Measurements from ENCODE around the gene MAK. TPM values are rescaled to one million over a fixed set of nuclear protein-coding genes. Genes with fewer than 3 reads are reported as not detected.
A peak's percentile ranks its signal among the peaks of the same experiment; 100 is the strongest.
"Not testable (repeated sequence)": the region's sequence is repeated elsewhere in the genome, so short reads cannot be mapped to it uniquely, and the experiment has no call there.

The MAK gene
- total and polyA plus RNA-seq, 4 donors, result 0.02 to 0.26 (median 0.13) TPM

- H3K36me3 ChIP-seq (ENCODE audit: control insufficient read depth in 4 of 4, insufficient read depth in 3 of 4, low read depth in 1 of 4, low read length in 3 of 4), result peaks cover 2 to 32% (median 22%) of the 10 kb centered on the region in 4 donors
- H3K4me3 ChIP-seq (ENCODE audit: low read depth in 1 of 3, low read length in 3 of 3); H3K9me3 ChIP-seq (ENCODE audit: control insufficient read depth in 4 of 4, low read length in 3 of 4); H3K27me3 ChIP-seq (ENCODE audit: control insufficient read depth in 4 of 4, insufficient read depth in 4 of 4, low read length in 3 of 4); H3K9ac ChIP-seq (ENCODE audit: low read depth in 1 of 2, low read length in 2 of 2); DNase-seq (ENCODE audit: low spot score); H3K27ac ChIP-seq (ENCODE audit: low read depth in 1 of 2, low read length in 2 of 2): not testable (repeated sequence)
- WGBS, result 92% methylated on average over 6 of the region's 6 CpGs
- peaks cover 2 to 19% (median 10%) of the 10 kb centered on the region in 4 donors for H3K4me1 ChIP-seq (ENCODE audit: control insufficient read depth in 4 of 4, insufficient read depth in 4 of 4, low read length in 3 of 4)
Measured at GRCh38 chr6:10750568-10750967, 87.8 kb downstream of the MAK start.

- WGBS, result 79% methylated on average over 2 of the region's 2 CpGs
- Histone ChIP-seq H3K4me3 (ENCODE audit: low read depth in 1 of 3, low read length in 3 of 3) (no peak overlapping the region), H3K9ac (ENCODE audit: low read depth in 1 of 2, low read length in 2 of 2) (no peak overlapping the region), H3K27me3 (ENCODE audit: control insufficient read depth in 4 of 4, insufficient read depth in 4 of 4, low read length in 3 of 4) (no peaks in the 10 kb centered on the region), H3K4me1 (ENCODE audit: control insufficient read depth in 4 of 4, insufficient read depth in 4 of 4, low read length in 3 of 4) (peaks cover 2 to 19% (median 10%) of the 10 kb centered on the region in 4 donors), H3K9me3 (ENCODE audit: control insufficient read depth in 4 of 4, low read length in 3 of 4) (no peaks in the 10 kb centered on the region), H3K27ac (ENCODE audit: low read depth in 1 of 2, low read length in 2 of 2) (no peak overlapping the region), H3K36me3 (ENCODE audit: control insufficient read depth in 4 of 4, insufficient read depth in 3 of 4, low read depth in 1 of 4, low read length in 3 of 4) (peaks cover 2 to 26% (median 16%) of the 10 kb centered on the region in 4 donors)
- TF ChIP-seq ZBTB33 (IDR thresholded peaks at IDR 0.05), result no peak
- TF ChIP-seq JUND (IDR thresholded peaks at IDR 0.05), result no peak
- TF ChIP-seq CTCF (IDR thresholded peaks at IDR 0.05; ENCODE audit: low read depth, low read length, missing input control), result no peak
- TF ChIP-seq, protein P1, sequence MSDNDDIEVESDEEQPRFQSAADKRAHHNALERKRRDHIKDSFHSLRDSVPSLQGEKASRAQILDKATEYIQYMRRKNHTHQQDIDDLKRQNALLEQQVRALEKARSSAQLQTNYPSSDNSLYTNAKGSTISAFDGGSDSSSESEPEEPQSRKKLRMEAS (IDR thresholded peaks at IDR 0.05), result no peak
- TF ChIP-seq TAF1 (conservative IDR thresholded peaks at IDR 0.05), result no peak
- no peak for TF ChIP-seq ATF3 (IDR thresholded peaks at IDR 0.05)
- no peak for TF ChIP-seq RAD21 (IDR thresholded peaks at IDR 0.05)
- TF ChIP-seq HNF4A (conservative IDR thresholded peaks at IDR 0.05), result no peak
- TF ChIP-seq FOXA1 (IDR thresholded peaks at IDR 0.05), result no peak
- no peak for TF ChIP-seq HNF4G (IDR thresholded peaks at IDR 0.05)
- no peak for TF ChIP-seq REST (IDR thresholded peaks at IDR 0.05)
- no peak for TF ChIP-seq RXRA (IDR thresholded peaks at IDR 0.05)
- TF ChIP-seq EGR1 (IDR thresholded peaks at IDR 0.05; ENCODE audit: low read depth in 2 of 2), result no peak
- no peak for TF ChIP-seq SP1 (IDR thresholded peaks at IDR 0.05)
- no peak for TF ChIP-seq FOXA2 (IDR thresholded peaks at IDR 0.05)
- TF ChIP-seq YY1 (IDR thresholded peaks at IDR 0.05), result no peak
- TF ChIP-seq NR2F2 (IDR thresholded peaks at IDR 0.05), result no peak
- TF ChIP-seq GABPA (IDR thresholded peaks at IDR 0.05 in 1 of 2, conservative IDR thresholded peaks at IDR 0.05 in 1 of 2), result no peak
- DNase-seq (ENCODE audit: low spot score), result peak; percentile 59
Measured at GRCh38 chr6:10749734-10750133, 88.6 kb downstream of the MAK start.

All from liver (tissue), 9 donors.